22Rv1 (cell line): Measurements from ENCODE around the gene ATP9A.

Experiments
- CTCF ChIP-seq: fragments of 450-650 bp; IDR thresholded peaks from 2 replicates; pipeline ENCODE4 v1.5.1; 2017; ENCODE audit warnings: mild to moderate bottlenecking
- ZFX ChIP-seq: fragments of 450-650 bp; IDR thresholded peaks from 2 replicates; pipeline ENCODE4 v1.6.1; 2017; ENCODE audit warnings: antibody characterized with exemption, borderline replicate concordance

GRCh38 chr20:51600016-51600420 is 168.2 kb downstream of the ATP9A start:
- TF ChIP-seq CTCF = no peak
- TF ChIP-seq ZFX = no peak
